ENCODE results near the gene XPNPEP3.

GRCh38 chr22:40951795-40952605, 95.1 kb downstream of the XPNPEP3 start:
- TF ChIP-seq POLR2AphosphoS5 (IDR thresholded peaks at IDR 0.05; ENCODE audit: insufficient read depth in 1 of 2, low read depth in 1 of 2): no peak
- no peak for TF ChIP-seq POLR2A (IDR thresholded peaks at IDR 0.05)

All from vagina (tissue), 2 donors.